SU-DHL-6 (cell line): Measurements from ENCODE around the gene ACOX3.
"Not testable (repeated sequence)": the region's sequence is repeated elsewhere in the genome, so short reads cannot be mapped to it uniquely, and the experiment has no call there.

Experiments
- CTCF ChIP-seq: fragments of 200-600 bp; sonication (generic); IDR thresholded peaks from one replicate; pipeline ENCODE4 v1.5.1; 2017; ENCODE audit warnings: antibody characterized with exemption, mild to moderate bottlenecking, low read length, moderate library complexity; ENCODE audit not compliant: insufficient read depth, poor library complexity, severe bottlenecking
- EZH2phosphoT487 ChIP-seq: fragments of 200-600 bp; sonication (generic), shearing (Covaris generic); conservative IDR thresholded peaks from 2 replicates; pipeline ENCODE4 v1.6.1; 2018; ENCODE audit warnings: mild to moderate bottlenecking, antibody characterized with exemption, low read length, moderate library complexity, mixed read lengths

DNA sequence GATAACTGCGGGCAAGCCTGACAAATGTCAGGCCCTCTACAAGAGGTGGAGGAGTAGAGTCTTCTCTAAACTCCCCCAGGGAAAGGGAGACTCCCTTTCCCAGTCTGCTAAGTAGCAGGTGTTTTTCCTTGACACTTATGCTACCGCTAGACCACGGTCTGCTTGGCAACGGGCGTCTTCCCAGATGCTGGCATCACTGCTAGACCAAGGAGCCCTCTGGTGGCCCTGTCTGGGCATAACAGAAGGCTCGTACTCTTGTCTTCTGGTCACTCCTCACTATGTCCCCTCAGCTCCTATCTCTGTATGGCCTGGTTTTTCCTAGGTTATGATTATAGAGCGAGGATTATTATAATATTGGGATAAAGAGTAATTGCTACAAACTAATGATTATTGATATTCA, 33.6 kb downstream of the ACOX3 start:
- not testable (repeated sequence) for TF ChIP-seq CTCF, EZH2phosphoT487
